T-helper 2 cell treated with Interferon-gamma antibody and Interleukin-4, amounts not matched to agents 5 μg/mL and 100 μg/mL, for 36 hours (primary cell): ENCODE results near the gene CDH23.

ENCODE experiments used
- DNase-seq: peaks from one replicate; pipeline ENCODE4 v3.0.0; 2021; ENCODE audit warnings: low spot score
- H3K27ac Mint-ChIP-seq: one replicate; pipeline ENCODE4 v1.8.0; 2021; ENCODE audit warnings: mild to moderate bottlenecking, mixed read lengths
- H3K27me3 Mint-ChIP-seq: one replicate; pipeline ENCODE4 v1.8.0; 2021; ENCODE audit warnings: low read depth, mixed read lengths
- H3K36me3 Mint-ChIP-seq: one replicate; pipeline ENCODE4 v1.8.0; 2021; ENCODE audit warnings: low read depth, mixed read lengths
- H3K4me1 Mint-ChIP-seq: one replicate; pipeline ENCODE4 v1.8.0; 2021; ENCODE audit warnings: low read depth, mixed read lengths
- H3K4me3 Mint-ChIP-seq: one replicate; pipeline ENCODE4 v1.8.0; 2022; ENCODE audit warnings: mild to moderate bottlenecking, moderate library complexity, mixed read lengths
- H3K9me3 Mint-ChIP-seq: one replicate; pipeline ENCODE4 v1.8.0; 2021; ENCODE audit warnings: mixed read lengths

CDH23 gene

GRCh38 chr10:71657604-71658466, 261.1 kb downstream of the CDH23 start:
- Mint-ChIP-seq H3K36me3 (no peaks in the 10 kb centered on the region), H3K27ac (no peak overlapping the region), H3K27me3 (no peaks in the 10 kb centered on the region), H3K9me3 (no peaks in the 10 kb centered on the region), H3K4me1 (no peaks in the 10 kb centered on the region), H3K4me3 (no peak overlapping the region)
- DNase-seq = no peak

- H3K4me1 Mint-ChIP-seq = no peaks in the 10 kb centered on the region
These were observed 261.7 kb downstream of the CDH23 start for GRCh38 chr10:71658467-71658745.

GRCh38 chr10:71659111-71659634, 262.5 kb downstream of the CDH23 start:
- Mint-ChIP-seq H3K9me3 (no peaks in the 10 kb centered on the region), H3K4me3 (no peak overlapping the region), H3K4me1 (no peaks in the 10 kb centered on the region), H3K27ac (no peak overlapping the region), H3K27me3 (no peaks in the 10 kb centered on the region), H3K36me3 (no peaks in the 10 kb centered on the region)
- DNase-seq = no peak

More at GRCh38 chr10:71658467-71658745, 261.7 kb downstream of the CDH23 start:
- H3K27ac Mint-ChIP-seq = no peak overlapping the region
- DNase-seq = no peak
- no peaks in the 10 kb centered on the region for H3K36me3 Mint-ChIP-seq
- H3K9me3 Mint-ChIP-seq = no peaks in the 10 kb centered on the region
- no peaks in the 10 kb centered on the region for H3K27me3 Mint-ChIP-seq
- no peak overlapping the region for H3K4me3 Mint-ChIP-seq

GRCh38 chr10:71659737-71660136, 263.0 kb downstream of the CDH23 start:
- no peak overlapping the region for H3K27ac Mint-ChIP-seq
- no peaks in the 10 kb centered on the region for H3K36me3 Mint-ChIP-seq
- no peak for DNase-seq
- H3K9me3 Mint-ChIP-seq = no peaks in the 10 kb centered on the region
- H3K4me1 Mint-ChIP-seq = no peaks in the 10 kb centered on the region
- no peaks in the 10 kb centered on the region for H3K27me3 Mint-ChIP-seq
- H3K4me3 Mint-ChIP-seq = no peak overlapping the region

GRCh38 chr10:71660313-71660712, 263.6 kb downstream of the CDH23 start:
- H3K27me3 Mint-ChIP-seq = no peaks in the 10 kb centered on the region
- no peak for DNase-seq
- no peaks in the 10 kb centered on the region for H3K36me3 Mint-ChIP-seq
- no peak overlapping the region for H3K4me3 Mint-ChIP-seq
- no peaks in the 10 kb centered on the region for H3K9me3 Mint-ChIP-seq
- H3K27ac Mint-ChIP-seq = no peak overlapping the region
- no peaks in the 10 kb centered on the region for H3K4me1 Mint-ChIP-seq

GRCh38 chr10:71661060-71661622, 264.4 kb downstream of the CDH23 start:
- Mint-ChIP-seq H3K36me3 (no peaks in the 10 kb centered on the region), H3K9me3 (no peaks in the 10 kb centered on the region), H3K4me1 (no peaks in the 10 kb centered on the region), H3K27me3 (no peaks in the 10 kb centered on the region), H3K27ac (no peak overlapping the region), H3K4me3 (no peak overlapping the region)
- no peak for DNase-seq

GRCh38 chr10:71661779-71662336, 265.1 kb downstream of the CDH23 start:
- H3K9me3 Mint-ChIP-seq = no peaks in the 10 kb centered on the region
- no peak overlapping the region for H3K27ac Mint-ChIP-seq
- no peaks in the 10 kb centered on the region for H3K4me1 Mint-ChIP-seq
- H3K36me3 Mint-ChIP-seq = no peaks in the 10 kb centered on the region
- no peak overlapping the region for H3K4me3 Mint-ChIP-seq
- DNase-seq = no peak
- no peaks in the 10 kb centered on the region for H3K27me3 Mint-ChIP-seq

GRCh38 chr10:71663311-71663710, 266.6 kb downstream of the CDH23 start:
- Mint-ChIP-seq H3K27ac (no peak overlapping the region), H3K4me3 (no peak overlapping the region), H3K4me1 (peaks cover 6% of the 10 kb centered on the region), H3K27me3 (no peaks in the 10 kb centered on the region), H3K9me3 (no peaks in the 10 kb centered on the region), H3K36me3 (no peaks in the 10 kb centered on the region)
- no peak for DNase-seq

GRCh38 chr10:71664585-71664984, 267.9 kb downstream of the CDH23 start:
- DNase-seq = no peak
- Mint-ChIP-seq H3K27me3 (no peaks in the 10 kb centered on the region), H3K36me3 (no peaks in the 10 kb centered on the region), H3K4me1 (peaks cover 6% of the 10 kb centered on the region), H3K4me3 (no peak overlapping the region), H3K9me3 (no peaks in the 10 kb centered on the region), H3K27ac (no peak overlapping the region)

- no peaks in the 10 kb centered on the region for H3K36me3 Mint-ChIP-seq
- H3K9me3 Mint-ChIP-seq = no peaks in the 10 kb centered on the region
- H3K4me1 Mint-ChIP-seq = peaks cover 6% of the 10 kb centered on the region
- H3K4me3 Mint-ChIP-seq = no peak overlapping the region
- DNase-seq = no peak
- no peaks in the 10 kb centered on the region for H3K27me3 Mint-ChIP-seq
- H3K27ac Mint-ChIP-seq = no peak overlapping the region
These were observed 268.7 kb downstream of the CDH23 start for GRCh38 chr10:71665456-71665855.

GRCh38 chr10:71666639-71667386, 270.1 kb downstream of the CDH23 start:
- Mint-ChIP-seq H3K27ac (peak overlapping the region; percentile 62), H3K27me3 (peaks cover under 1% of the 10 kb centered on the region), H3K36me3 (no peaks in the 10 kb centered on the region), H3K4me3 (no peak overlapping the region), H3K9me3 (no peaks in the 10 kb centered on the region), H3K4me1 (peaks cover 6% of the 10 kb centered on the region)
- no peak for DNase-seq

- Mint-ChIP-seq H3K4me3 (peak overlapping the region; percentile 2), H3K4me1 (peaks cover 6% of the 10 kb centered on the region), H3K27ac (peak overlapping the region; percentile 62), H3K9me3 (no peaks in the 10 kb centered on the region), H3K36me3 (no peaks in the 10 kb centered on the region), H3K27me3 (peaks cover 2% of the 10 kb centered on the region)
- no peak for DNase-seq
These were observed 270.6 kb downstream of the CDH23 start for GRCh38 chr10:71667387-71667752.

GRCh38 chr10:71671994-71672946, 275.6 kb downstream of the CDH23 start:
- H3K27ac Mint-ChIP-seq = no peak overlapping the region
- no peaks in the 10 kb centered on the region for H3K36me3 Mint-ChIP-seq
- DNase-seq = no peak
- H3K27me3 Mint-ChIP-seq = peaks cover 2% of the 10 kb centered on the region
- H3K9me3 Mint-ChIP-seq = no peaks in the 10 kb centered on the region
- H3K4me3 Mint-ChIP-seq = no peak overlapping the region
- H3K4me1 Mint-ChIP-seq = peaks cover 4% of the 10 kb centered on the region
